IMR-90 (cell line): ENCODE measurements around the gene SNAP23.
"Not testable (repeated sequence)": the region's sequence is repeated elsewhere in the genome, so short reads cannot be mapped to it uniquely, and the experiment has no call there.

Experiments used
- BHLHE40 ChIP-seq: fragments of 150-350 bp; IDR thresholded peaks from 2 replicates; pipeline ENCODE4 v1.6.1; 2016; ENCODE audit warnings: mild to moderate bottlenecking, low read depth, low read length
- CEBPB ChIP-seq: IDR thresholded peaks from 2 replicates; pipeline ENCODE4 v1.6.1; 2012; ENCODE audit warnings: low read depth, low read length, improper control_type of control experiment
- CHD1 ChIP-seq: IDR thresholded peaks from 2 replicates; pipeline ENCODE4 v1.6.1; 2012; ENCODE audit warnings: low read depth, low read length, improper control_type of control experiment
- CTCF ChIP-seq: conservative IDR thresholded peaks from 2 replicates; pipeline ENCODE4 v1.5.1; 2012; ENCODE audit warnings: mild to moderate bottlenecking, low read depth, low read length, improper control_type of control experiment
- ELK1 ChIP-seq: fragments of 150-350 bp; IDR thresholded peaks from 2 replicates; pipeline ENCODE4 v1.6.1; 2016; ENCODE audit warnings: low read depth, mild to moderate bottlenecking, low read length, moderate library complexity, borderline replicate concordance
- MAZ ChIP-seq: IDR thresholded peaks from 2 replicates; pipeline ENCODE4 v1.6.1; 2012; ENCODE audit warnings: low read depth, mild to moderate bottlenecking, low read length, improper control_type of control experiment, moderate library complexity, borderline replicate concordance
- MXI1 ChIP-seq: IDR thresholded peaks from 2 replicates; pipeline ENCODE4 v1.6.1; 2012; ENCODE audit warnings: low read depth, mild to moderate bottlenecking, low read length, moderate library complexity, borderline replicate concordance
- POLR2A ChIP-seq: IDR thresholded peaks from 2 replicates; pipeline ENCODE4 v1.6.1; 2012; ENCODE audit warnings: mild to moderate bottlenecking, low read depth, low read length
- RAD21 ChIP-seq: IDR thresholded peaks from 2 replicates; pipeline ENCODE4 v1.6.1; 2012; ENCODE audit warnings: low read length, improper control_type of control experiment
- USF2 ChIP-seq: fragments of 150-350 bp; IDR thresholded peaks from 2 replicates; pipeline ENCODE4 v1.6.1; 2017; ENCODE audit warnings: mild to moderate bottlenecking, antibody characterized with exemption, low read length, low read depth

- not testable (repeated sequence) for TF ChIP-seq POLR2A, CTCF, MXI1, USF2, CEBPB, RAD21, CHD1, MAZ, BHLHE40, ELK1
These were observed 61.2 kb downstream of the SNAP23 start for GRCh38 chr15:42556550-42557207.
